ENCODE measurements around the gene LSP1.

GRCh38 chr11:1894759-1895158 lies 41.9 kb downstream of the LSP1 start:
- TF ChIP-seq EZH2 (IDR thresholded peaks at IDR 0.05; ENCODE audit: borderline replicate concordance, insufficient read depth, low read length, poor library complexity, severe bottlenecking) = no peak
- no peak for TF ChIP-seq REST (IDR thresholded peaks at IDR 0.05; ENCODE audit: borderline replicate concordance)
- TF ChIP-seq CTCF (IDR thresholded peaks at IDR 0.05; ENCODE audit: poor library complexity, severe bottlenecking) = no peak
- no peak for TF ChIP-seq MXI1 (conservative IDR thresholded peaks at IDR 0.05; ENCODE audit: poor library complexity, severe bottlenecking)
- no peak for TF ChIP-seq EP300 (conservative IDR thresholded peaks at IDR 0.05; ENCODE audit: poor library complexity, severe bottlenecking)

Data from neural cell (in vitro differentiated cells).